HL-60 (cell line): ENCODE measurements around the gene DUSP28.

Experiments used
- DNase-seq, 2 experiments: peaks; one replicate each; pipeline ENCODE4 v3.0.0-alpha.2; 2010 to 2020; ENCODE audit warnings: low read depth in 1 of 2, low spot score in 1 of 2
- H3K27ac ChIP-seq: fragments of 250-450 bp; sonication (Bioruptor Pico); replicated peaks from 2 replicates; pipeline ENCODE4 v1.5.1; 2020; ENCODE audit warnings: mild to moderate bottlenecking, moderate library complexity
- H3K27me3 ChIP-seq: fragments of 250-450 bp; sonication (Bioruptor Pico); 2 replicates; pipeline ENCODE4 v1.5.1; 2021; ENCODE audit warnings: mild to moderate bottlenecking, moderate library complexity; ENCODE audit not compliant: insufficient read depth, poor library complexity, severe bottlenecking
- H3K4me3 ChIP-seq: replicated peaks from 2 replicates; pipeline ENCODE4 v1.5.1; 2011; ENCODE audit warnings: mild to moderate bottlenecking, control low read depth, low read length; ENCODE audit not compliant: insufficient read depth
- CTCF ChIP-seq: IDR thresholded peaks from one replicate; pipeline ENCODE4 v1.5.1; 2011; ENCODE audit warnings: low read length, control low read depth, inconsistent platforms; ENCODE audit not compliant: insufficient read depth
- GABPA ChIP-seq: IDR thresholded peaks from 2 replicates; pipeline ENCODE4 v1.6.1; 2012; ENCODE audit warnings: low read depth
- POLR2AphosphoS5 ChIP-seq: IDR thresholded peaks from 2 replicates; pipeline ENCODE4 v1.6.1; 2012; ENCODE audit warnings: low read depth
- SPI1 ChIP-seq: IDR thresholded peaks from 2 replicates; pipeline ENCODE4 v1.6.1; 2012; ENCODE audit warnings: low read depth, mild to moderate bottlenecking, borderline replicate concordance
- TF ChIP-seq, protein P1 (sequence below): IDR thresholded peaks from 2 replicates; pipeline ENCODE4 v1.6.1; 2012; ENCODE audit warnings: low read depth; ENCODE audit not compliant: insufficient replicate concordance

Gene DUSP28

DNA sequence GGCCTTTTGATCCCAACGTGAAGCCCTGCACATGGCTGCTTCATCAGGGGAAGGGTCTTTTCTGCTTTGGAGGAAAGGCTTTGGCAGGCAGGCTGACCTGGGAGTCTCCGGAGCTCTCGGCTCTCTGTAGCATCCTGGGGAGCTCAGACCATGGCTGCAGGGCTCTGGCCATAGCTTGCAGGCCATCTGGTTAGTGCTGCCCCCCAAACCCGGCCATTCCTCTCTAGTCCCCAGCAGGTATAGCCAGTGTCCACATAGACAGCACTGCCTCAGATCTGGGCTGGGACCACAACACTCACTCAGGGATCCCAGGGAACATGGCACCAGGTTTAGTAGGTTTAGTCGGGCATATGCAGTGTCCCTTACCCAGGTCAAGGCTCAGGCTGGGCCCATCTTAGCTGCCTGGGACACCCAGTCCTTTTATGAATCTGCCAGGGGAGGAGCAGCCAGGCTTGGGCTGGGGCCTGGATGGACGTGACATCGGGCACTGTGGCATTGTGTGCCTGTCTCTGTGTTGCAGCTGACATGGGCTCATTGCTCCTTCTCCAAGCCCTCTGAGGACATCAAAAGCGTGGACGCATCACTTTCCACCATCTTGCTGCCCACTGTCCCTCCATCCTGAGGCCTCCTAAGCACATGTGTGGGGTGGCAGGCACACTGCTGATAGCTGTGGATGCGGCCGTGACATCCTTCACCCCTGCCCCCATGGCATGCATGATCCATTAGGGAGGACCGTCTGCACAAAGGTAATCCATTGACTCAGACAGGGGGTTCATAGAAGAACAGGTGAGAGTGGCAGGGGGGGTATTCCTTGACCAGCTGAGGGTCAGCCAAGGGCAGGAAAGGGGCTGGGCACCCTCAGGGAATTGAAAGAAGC lies 45.9 kb downstream of the DUSP28 start:
- TF ChIP-seq, protein P1, sequence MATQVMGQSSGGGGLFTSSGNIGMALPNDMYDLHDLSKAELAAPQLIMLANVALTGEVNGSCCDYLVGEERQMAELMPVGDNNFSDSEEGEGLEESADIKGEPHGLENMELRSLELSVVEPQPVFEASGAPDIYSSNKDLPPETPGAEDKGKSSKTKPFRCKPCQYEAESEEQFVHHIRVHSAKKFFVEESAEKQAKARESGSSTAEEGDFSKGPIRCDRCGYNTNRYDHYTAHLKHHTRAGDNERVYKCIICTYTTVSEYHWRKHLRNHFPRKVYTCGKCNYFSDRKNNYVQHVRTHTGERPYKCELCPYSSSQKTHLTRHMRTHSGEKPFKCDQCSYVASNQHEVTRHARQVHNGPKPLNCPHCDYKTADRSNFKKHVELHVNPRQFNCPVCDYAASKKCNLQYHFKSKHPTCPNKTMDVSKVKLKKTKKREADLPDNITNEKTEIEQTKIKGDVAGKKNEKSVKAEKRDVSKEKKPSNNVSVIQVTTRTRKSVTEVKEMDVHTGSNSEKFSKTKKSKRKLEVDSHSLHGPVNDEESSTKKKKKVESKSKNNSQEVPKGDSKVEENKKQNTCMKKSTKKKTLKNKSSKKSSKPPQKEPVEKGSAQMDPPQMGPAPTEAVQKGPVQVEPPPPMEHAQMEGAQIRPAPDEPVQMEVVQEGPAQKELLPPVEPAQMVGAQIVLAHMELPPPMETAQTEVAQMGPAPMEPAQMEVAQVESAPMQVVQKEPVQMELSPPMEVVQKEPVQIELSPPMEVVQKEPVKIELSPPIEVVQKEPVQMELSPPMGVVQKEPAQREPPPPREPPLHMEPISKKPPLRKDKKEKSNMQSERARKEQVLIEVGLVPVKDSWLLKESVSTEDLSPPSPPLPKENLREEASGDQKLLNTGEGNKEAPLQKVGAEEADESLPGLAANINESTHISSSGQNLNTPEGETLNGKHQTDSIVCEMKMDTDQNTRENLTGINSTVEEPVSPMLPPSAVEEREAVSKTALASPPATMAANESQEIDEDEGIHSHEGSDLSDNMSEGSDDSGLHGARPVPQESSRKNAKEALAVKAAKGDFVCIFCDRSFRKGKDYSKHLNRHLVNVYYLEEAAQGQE: no peak
- TF ChIP-seq CTCF (no peak), POLR2AphosphoS5 (no peak), SPI1 (no peak), GABPA (no peak)
- H3K27me3 ChIP-seq: no peaks in the 10 kb centered on the region
- no peak for DNase-seq
- H3K4me3 ChIP-seq: no peak overlapping the region
- no peak overlapping the region for H3K27ac ChIP-seq

DNA sequence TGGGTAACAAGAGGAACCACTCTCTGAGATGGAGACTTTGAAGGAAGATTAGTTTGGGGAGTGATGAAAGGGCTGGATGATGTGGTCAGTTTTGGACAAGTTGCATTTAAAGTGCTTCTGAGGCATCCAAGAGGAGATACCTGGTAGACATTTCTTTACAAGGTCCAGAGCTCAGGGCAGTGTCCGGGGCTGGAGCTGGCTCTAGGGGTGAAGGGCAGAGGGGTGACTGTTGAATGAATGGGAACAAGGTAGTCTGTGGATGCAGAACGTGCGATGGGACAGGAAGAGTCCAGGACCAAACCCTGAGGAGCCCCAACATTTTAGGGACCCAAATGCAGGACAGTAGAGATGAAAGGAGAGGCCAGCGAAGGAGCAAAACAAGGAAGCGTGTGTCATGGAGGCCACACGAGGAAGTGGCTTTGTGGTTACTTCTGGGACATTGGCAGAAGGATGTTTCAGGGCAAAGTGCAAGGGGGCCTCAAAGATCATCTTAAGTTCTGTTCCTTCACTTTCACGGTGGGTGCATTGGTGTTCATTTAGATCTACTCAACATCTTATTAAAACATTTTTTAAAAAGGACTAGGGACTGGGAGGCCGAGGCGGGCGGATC lies 51.5 kb downstream of the DUSP28 start:
- no peak for TF ChIP-seq CTCF
- no peak for TF ChIP-seq GABPA
- TF ChIP-seq, protein P1: no peak
- TF ChIP-seq POLR2AphosphoS5: no peak
- TF ChIP-seq SPI1: peak; percentile 78
- DNase-seq: peak in 1 of 2 experiments; percentile 74
- peak overlapping the region; percentile 64 for H3K27ac ChIP-seq
- no peak overlapping the region for H3K4me3 ChIP-seq
- no peaks in the 10 kb centered on the region for H3K27me3 ChIP-seq
